GM19239 (cell line): ENCODE results near the gene KCNIP1.

Experiments
- DNase-seq: peaks from one replicate; pipeline ENCODE4 v3.0.0; 2011; ENCODE audit warnings: low spot score; ENCODE audit not compliant: insufficient read length
- FAIRE-seq: peaks from 2 replicates; lab custom pipeline; 2011; peaks lifted over from hg19 to GRCh38; lab: Jason Lieb, UNC

Gene KCNIP1

GRCh38 chr5:170681013-170681433 lies 177.2 kb downstream of the KCNIP1 start:
- FAIRE-seq (no peak), DNase-seq (peak; percentile 40)

DNA sequence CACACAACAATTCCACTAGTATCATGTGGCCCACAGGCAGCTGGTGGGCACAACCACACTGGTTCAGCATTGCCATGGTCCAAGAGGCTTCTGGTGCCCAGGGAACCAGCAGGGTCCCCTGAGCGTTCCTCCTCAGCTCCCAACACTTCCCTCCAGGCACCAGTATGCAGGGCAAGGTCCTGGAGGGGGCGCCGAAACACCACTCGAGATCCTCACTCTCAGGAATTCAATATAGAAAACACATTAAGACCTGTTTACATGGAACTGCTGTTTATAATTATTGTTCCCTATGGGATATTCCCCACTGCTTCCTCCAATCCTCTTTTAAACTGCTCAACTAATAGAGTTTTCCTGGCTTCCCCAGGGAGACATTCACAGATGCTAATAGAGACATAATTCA lies 187.8 kb downstream of the KCNIP1 start:
- DNase-seq: no peak
- no peak for FAIRE-seq

GRCh38 chr5:170693701-170694100 lies 189.9 kb downstream of the KCNIP1 start:
- FAIRE-seq: no peak
- DNase-seq: no peak

DNA sequence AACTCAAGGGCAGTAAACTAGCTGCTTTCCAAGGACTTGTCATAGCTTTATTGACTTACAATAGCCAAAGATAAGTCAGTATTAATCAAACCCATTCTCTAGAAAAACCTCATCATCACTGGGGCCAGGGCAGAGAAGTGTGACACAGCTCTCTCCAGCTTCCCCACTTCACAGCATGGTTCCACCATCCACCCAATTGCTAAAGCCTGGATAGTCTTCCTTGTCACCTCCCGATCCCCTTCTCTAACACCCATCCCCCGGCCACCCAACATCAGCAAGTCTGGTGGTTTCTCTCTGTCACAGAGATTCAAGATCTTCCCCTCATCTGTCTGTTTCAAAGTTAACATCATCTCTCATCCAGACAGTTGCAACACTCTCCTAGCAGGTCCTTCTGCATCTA lies 191.1 kb downstream of the KCNIP1 start:
- DNase-seq: no peak
- FAIRE-seq: no peak

- DNase-seq (no peak), FAIRE-seq (no peak)
These were observed 193.2 kb downstream of the KCNIP1 start for GRCh38 chr5:170697031-170697430.

DNA sequence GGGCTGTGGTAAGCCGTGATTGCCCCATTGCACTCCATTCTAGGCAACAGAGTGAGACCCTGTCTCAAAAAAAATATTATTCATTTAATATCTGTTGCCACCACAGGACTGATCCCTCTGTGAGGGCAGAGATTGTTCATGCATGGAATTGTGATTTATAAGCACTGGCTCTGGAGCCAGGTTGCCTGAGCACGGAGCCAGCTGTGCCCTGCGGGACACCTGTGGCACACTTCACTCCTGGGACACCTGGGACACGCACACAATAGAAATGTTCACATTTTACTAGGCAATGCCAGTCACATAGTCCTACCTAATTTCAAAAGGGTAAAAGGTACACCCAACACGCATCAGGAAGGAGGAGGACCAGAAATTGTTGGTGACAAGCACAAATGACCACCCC lies 196.7 kb downstream of the KCNIP1 start:
- FAIRE-seq (no peak), DNase-seq (no peak)

GRCh38 chr5:170701334-170701733 lies 197.5 kb downstream of the KCNIP1 start:
- no peak for DNase-seq
- no peak for FAIRE-seq

DNA sequence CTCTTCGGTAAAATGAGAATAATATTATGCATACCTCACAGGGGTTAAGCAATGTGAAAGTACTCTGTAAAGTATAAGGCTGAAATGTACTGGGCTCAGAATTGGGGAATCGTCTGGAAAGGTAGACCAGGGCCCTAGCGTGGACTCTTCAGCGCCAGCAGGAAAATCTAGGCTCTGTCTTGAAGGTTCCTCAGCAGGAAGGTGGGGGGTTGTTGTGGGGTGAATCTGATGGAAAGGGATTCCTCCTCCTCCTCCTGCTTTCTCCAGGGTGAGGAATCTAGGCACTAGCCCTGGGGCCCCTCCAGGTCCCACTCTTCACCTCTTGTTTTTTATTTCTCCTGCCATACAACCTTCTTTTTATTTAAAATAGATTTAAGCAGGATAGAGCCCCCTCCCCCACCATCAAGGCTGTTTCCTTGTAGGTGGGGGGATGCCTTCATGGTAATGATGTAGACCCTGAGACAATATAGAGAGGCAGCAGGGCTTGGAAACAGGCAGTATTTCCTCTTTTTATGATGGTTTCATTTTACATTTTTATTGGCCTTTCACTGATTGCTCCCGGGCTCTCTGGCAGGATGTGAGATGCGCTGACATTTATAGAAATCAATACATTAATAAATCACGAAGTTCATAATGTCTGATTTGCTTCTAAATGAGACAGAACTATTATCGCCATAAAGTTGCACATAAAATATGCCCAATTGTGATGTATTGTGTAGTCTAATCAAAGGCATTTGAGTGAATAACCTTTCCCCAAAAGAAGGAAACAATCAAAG lies 200.8 kb downstream of the KCNIP1 start:
- FAIRE-seq (no peak), DNase-seq (no peak)

GRCh38 chr5:170709640-170710039 lies 205.8 kb downstream of the KCNIP1 start:
- no peak for DNase-seq
- no peak for FAIRE-seq

DNA sequence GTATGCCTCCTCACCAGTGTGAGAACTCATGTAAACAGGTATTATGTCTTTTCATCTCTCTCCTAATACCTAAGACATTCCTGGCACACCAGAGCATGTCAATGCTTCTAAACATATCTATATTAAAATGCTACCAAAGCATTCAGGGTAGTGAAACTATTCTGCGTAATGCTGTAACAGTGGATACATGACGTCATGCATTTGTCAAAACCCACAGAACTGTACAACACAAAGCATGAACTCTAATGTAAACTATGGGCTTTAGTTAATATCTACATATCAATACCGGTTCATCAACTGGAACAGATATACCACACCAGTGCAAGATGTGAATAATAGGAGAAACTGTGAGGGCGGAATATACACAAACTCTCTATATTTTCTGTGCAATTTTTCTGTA lies 207.5 kb downstream of the KCNIP1 start:
- no peak for DNase-seq

GRCh38 chr5:170715141-170715540 lies 211.3 kb downstream of the KCNIP1 start:
- FAIRE-seq (no peak), DNase-seq (no peak)

More for the DNA sequence above, 207.5 kb downstream of the KCNIP1 start:
- no peak for FAIRE-seq

DNA sequence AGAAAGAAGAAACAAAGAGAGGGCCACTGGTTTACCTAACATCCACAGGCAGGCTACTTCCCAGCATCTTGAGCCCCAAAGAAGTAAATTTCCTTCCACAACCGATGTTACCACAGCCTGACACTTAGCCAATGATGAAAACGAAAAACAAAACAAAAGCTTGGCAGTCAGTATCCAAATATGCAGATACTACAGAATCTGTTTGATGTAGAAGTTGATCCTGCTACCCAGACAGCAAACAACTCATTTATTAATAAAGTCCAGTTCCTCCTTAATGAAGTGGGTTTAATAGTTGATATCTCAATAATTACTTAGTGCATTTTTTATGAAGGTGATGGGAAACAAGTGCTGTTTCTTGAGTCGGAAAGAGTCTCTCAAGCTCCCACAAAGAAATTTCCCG lies 212.6 kb downstream of the KCNIP1 start:
- FAIRE-seq: no peak
- no peak for DNase-seq

- no peak for FAIRE-seq
These were observed 215.7 kb downstream of the KCNIP1 start for GRCh38 chr5:170719551-170719950.

GRCh38 chr5:170720179-170720578 lies 216.4 kb downstream of the KCNIP1 start:
- FAIRE-seq (no peak), DNase-seq (no peak)

More at GRCh38 chr5:170719551-170719950, 215.7 kb downstream of the KCNIP1 start:
- no peak for DNase-seq

DNA sequence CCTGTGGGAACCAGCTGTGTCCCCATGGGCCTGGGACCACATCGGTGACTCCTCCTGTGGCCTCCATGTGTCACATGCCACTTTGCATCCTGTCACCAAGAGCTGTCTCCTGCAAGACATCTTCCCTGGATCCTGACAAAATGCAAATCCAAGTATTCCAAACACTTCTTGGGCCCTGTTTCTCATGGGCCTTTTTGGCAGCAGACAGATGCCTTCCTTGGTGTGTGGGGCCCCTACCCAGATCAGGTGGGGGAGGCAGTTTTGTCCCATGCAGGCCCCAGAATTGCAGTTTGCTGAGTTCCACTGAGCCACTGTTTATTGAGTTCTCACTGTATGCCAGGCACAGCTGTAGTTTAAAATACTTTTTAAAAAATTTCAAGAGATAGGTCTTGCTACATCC lies 217.2 kb downstream of the KCNIP1 start:
- DNase-seq (no peak), FAIRE-seq (no peak)

DNA sequence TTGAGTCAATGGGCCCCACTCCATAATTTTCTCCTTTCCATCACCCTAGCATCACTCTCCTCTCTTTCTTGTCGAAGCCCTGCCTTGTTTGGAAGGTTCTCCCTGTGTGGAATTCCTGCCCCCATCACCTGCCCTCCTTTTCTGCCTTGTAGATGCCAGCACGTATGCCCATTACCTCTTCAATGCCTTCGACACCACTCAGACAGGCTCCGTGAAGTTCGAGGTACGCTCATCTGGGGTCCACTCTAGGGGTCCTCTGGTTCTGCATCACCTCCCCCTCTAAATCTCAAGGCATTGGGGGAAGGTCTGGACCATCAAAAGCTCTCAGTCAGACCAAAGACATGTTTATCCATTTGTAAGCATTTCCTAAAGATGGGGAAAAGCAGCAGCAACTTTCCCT lies 217.9 kb downstream of the KCNIP1 start:
- FAIRE-seq (no peak), DNase-seq (no peak)

DNA sequence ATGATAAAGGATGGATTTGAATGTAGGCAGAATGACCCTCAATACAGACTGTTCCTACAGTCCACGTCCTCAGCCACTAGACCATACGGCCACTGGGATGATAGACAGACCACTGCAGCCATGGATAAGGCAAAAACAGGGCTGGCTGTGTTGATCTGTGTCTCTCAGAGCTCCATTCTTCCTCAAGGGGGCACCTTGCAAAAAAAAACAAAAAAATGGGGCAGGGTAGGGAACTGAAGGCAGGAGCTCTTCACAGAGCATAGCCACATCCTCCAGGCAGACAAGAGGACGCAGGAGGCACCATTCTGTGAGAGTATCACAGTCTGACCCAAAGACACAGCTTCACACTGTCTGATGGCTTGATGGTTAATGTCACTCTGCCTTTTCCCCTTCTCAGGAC lies 218.5 kb downstream of the KCNIP1 start:
- no peak for FAIRE-seq
- DNase-seq: no peak

GRCh38 chr5:170731052-170731451 lies 227.2 kb downstream of the KCNIP1 start:
- DNase-seq: no peak
- no peak for FAIRE-seq

DNA sequence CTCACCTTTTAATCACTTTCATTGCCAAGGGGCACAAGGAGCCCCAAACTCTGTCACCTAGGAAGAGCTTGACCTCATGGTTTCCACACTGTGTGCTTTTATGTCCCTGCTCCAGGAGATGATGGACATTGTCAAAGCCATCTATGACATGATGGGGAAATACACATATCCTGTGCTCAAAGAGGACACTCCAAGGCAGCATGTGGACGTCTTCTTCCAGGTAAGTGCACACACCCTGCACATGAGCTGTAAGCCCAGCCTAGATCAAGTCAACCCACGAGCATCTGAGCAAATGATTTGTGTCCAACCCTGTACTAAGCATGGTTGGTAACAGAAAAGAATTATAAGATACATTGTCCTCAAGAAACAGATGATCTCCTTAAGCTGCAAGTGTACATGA lies 228.9 kb downstream of the KCNIP1 start:
- no peak for DNase-seq
- FAIRE-seq: no peak

GRCh38 chr5:170736966-170737365 lies 233.1 kb downstream of the KCNIP1 start:
- FAIRE-seq: no peak
- DNase-seq: no peak

- DNase-seq: no peak
- no peak for FAIRE-seq
These were observed 233.8 kb downstream of the KCNIP1 start for GRCh38 chr5:170737591-170737990.

DNA sequence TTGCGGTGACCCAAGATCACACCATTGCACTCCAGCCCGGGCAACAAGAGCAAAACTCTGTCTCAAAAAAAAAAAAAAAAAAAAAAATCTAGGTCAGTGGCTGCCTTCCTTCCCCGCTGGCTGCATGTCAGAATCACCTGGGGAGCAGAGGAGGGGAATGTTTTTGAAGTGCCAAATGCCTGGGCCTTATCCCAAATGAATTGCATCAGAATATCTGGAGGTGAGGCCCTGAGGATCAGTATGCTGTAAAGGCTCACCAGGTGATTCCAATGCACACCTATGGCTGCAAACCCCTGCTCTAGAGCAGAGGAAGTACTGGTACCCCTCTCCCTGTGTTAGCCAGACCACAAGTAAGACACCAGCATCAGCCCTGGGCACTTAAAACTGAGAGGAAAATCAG lies 235.0 kb downstream of the KCNIP1 start:
- no peak for FAIRE-seq
- no peak for DNase-seq
